Loucy (cell line): ENCODE data around the gene STARD10.

Source experiments
- CTCF ChIP-seq: fragments of 200-600 bp; sonication (generic); conservative IDR thresholded peaks from 2 replicates; pipeline ENCODE4 v1.5.1; 2014; ENCODE audit warnings: mild to moderate bottlenecking, antibody characterized with exemption, low read length
- EZH2phosphoT487 ChIP-seq: fragments of 200-600 bp; IDR thresholded peaks from 2 replicates; pipeline ENCODE4 v1.6.1; 2018; ENCODE audit warnings: antibody characterized with exemption, mild to moderate bottlenecking, moderate library complexity, borderline replicate concordance

GRCh38 chr11:72737336-72737735 is 56.5 kb downstream of the STARD10 start:
- TF ChIP-seq CTCF (no peak), EZH2phosphoT487 (no peak)
